GM19043 (cell line): ENCODE data around the gene HOXB2.

Experiments used
- ATAC-seq: cut with Tn5 transposase; IDR thresholded peaks from one replicate; pipeline ENCODE4 v1.9.1; 2021; ENCODE audit warnings: low read depth; ENCODE audit not compliant: unreplicated experiment

The HOXB2 gene

GRCh38 chr17:48545022-48545375 is at the start of gene HOXB2:
Gene HOXB2, minus strand, starts transcription at chr17:48545109. Its CDS starts 198 bp downstream, at chr17:48544911.
- ATAC-seq = no peak

GRCh38 chr17:48593840-48594537 is 49.1 kb upstream of the HOXB2 start:
- no peak for ATAC-seq

DNA sequence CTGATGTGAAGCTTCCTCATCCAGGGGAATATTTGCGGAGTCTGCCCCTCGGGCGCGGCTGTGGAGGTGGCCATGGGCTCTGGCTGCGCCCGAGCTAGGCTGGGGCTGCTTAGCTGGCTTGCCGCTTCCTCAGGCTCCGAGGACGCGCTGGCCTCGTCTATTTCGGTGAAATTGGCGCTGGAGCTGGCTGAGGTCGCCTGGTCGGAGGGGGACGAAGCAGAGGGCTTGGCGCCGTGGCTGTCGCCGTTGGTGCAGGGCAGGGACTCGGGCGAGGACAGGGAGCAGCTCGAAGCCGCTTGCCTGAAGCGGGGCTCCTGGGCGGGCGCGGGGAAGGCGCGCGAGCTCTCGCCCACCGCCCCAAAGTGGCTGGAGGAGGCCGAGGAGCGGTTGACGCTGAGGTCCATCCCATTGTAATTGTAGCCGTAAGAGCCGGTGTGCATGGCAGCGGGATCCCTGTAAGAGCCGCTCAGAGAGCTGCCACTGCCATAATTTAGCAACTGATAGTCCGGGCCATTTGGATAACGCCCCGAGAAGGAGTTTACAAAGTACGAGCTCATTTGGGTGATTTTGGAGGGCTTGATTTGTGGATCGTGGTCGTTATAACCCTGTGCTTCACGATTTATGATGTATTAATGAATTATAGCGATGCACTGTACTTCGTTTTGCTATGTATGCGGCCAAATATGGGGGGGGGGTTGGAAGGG is 48.4 kb upstream of the HOXB2 start, which contains the start of gene HOXB5:
TSS of gene HOXB5 (minus strand) at position 654 of the 704 bp plus-strand sequence. CDS start at position 557, 97 bp downstream.
- no peak for ATAC-seq

DNA sequence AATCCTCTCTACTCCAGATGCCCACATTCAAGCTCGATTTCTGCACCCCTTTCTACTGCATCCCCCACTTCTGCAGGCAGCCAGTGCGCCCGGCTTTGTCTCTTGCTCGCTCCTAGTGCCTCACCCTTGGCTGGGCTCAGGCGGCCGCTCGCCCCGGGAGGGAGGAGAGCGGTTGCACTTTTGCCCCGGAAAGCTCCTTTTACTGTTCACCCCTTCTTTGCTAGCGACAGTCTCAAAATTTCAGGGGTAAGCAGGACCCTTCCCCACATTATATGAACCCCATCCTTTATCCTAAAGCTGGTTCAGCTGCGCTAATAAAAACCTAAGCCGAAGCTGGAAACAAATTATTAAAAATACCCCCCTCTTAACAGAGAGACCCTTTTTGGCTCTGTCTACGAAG is 47.7 kb upstream of the HOXB2 start:
- no peak for ATAC-seq

DNA sequence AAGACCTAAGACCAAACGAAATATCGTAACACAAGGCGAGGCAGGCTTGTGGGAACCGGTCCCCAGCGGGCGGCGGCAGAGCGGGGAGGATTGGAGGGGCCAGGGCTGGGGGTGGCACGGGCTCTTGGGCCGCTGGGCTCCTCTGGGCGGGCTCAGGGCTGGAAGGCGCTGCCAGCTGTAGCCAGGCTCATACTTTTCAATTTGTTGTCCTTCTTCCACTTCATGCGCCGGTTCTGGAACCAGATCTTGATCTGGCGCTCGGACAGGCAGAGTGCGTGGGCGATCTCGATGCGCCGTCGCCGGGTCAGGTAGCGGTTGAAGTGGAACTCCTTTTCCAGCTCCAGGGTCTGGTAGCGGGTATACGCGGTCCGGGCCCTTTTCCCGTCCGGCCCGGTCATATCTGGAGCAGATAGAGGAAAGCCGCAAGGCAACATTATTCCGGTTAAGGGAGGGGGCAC is 47.2 kb upstream of the HOXB2 start:
- no peak for ATAC-seq

- ATAC-seq = no peak
Observed at GRCh38 chr17:48591255-48592056, 46.5 kb upstream of the HOXB2 start.

- no peak for ATAC-seq
Observed at GRCh38 chr17:48590607-48591161, 45.8 kb upstream of the HOXB2 start.

- ATAC-seq = no peak
Observed at GRCh38 chr17:48589831-48590606, 45.1 kb upstream of the HOXB2 start, which contains the start of gene HOXB3. Gene HOXB3, minus strand, starts transcription at chr17:48590241. Its CDS starts 37,767 bp downstream, at chr17:48552474.

- ATAC-seq = no peak
Observed at GRCh38 chr17:48589060-48589830, 44.3 kb upstream of the HOXB2 start.

GRCh38 chr17:48588528-48588927 is 43.6 kb upstream of the HOXB2 start:
- no peak for ATAC-seq

GRCh38 chr17:48588074-48588415 is 43.1 kb upstream of the HOXB2 start:
- no peak for ATAC-seq

DNA sequence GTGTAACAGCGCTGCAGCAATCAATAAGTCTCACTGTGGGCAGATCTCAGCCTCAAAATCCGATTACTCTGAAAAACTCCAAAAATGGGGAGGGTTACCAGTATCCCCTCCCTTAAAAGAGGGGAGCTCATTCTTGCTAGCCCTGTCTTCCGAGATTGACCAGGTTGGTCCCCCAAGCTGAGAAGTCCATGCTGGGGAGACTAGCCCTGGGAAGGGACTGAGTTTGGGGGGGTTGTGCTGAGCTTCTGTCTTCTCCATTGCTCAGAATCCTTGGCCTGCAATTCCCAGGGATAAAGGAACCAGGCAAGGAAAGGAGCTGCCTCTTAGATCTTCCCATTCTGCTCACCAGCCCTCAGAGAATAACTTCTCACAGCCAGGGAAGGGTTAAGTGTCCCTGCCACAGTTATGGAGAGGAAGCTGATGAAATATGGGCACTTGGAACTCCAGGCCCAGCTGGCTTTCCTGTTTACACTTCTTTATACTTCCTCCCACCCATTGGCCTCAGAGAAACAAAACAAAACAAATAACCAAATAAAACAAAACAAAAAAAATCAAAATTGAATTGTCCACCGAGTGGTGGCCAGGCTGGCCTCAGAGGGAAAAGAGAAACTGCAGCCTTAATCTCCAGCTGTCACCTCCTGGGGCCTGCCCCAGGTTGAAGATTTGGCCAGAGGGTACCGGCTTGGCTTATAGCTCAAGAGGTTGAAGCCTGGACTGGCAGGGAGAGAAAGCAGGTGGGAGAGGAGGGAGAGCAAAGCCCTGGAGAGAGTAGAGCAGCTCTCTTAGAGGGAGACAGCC is 42.6 kb upstream of the HOXB2 start:
- ATAC-seq = no peak

DNA sequence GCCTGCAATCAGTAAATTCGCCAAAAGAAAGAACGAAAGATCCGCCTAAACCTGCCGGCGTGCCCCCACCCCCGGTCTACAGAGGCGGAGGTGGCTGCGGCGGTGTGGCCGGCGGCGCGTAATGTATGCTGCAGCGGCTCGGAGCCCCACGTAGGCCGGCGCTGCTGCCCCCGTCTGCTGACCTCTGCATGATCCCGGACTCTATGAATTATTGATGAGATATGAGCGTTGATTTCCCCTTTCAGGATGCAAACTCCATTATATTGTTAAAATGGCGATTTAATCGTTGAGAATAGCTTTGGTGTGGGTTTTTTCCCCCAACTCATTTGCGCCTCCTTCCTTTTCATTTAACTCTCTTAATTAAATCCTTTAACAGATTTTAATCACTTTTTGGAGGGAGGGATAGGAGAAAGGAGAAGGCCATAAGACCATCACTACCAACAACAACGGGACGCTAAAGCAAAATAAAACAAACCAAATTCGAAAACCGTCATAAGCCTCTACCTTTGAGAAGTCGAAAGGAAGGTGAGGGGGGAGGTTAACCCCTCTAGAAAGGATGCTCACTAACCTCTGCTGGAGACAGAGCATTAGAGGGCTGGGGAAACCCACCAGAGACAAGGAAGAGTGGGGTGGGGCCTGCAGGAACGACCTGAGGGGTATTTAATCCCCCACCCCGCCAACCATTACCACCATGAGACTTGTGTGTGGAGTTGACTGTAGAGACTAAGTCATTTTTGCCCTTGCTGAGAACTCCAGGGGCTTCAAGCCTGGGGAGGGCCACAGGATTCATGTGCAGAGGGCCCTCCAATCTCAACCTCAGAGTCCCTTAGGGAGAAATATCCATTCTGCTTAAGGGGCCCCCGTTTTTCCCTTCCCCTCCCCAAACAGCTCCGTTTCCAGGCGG is 41.7 kb upstream of the HOXB2 start:
- ATAC-seq = no peak

- no peak for ATAC-seq
Observed at GRCh38 chr17:48584223-48584741, 39.4 kb upstream of the HOXB2 start.

DNA sequence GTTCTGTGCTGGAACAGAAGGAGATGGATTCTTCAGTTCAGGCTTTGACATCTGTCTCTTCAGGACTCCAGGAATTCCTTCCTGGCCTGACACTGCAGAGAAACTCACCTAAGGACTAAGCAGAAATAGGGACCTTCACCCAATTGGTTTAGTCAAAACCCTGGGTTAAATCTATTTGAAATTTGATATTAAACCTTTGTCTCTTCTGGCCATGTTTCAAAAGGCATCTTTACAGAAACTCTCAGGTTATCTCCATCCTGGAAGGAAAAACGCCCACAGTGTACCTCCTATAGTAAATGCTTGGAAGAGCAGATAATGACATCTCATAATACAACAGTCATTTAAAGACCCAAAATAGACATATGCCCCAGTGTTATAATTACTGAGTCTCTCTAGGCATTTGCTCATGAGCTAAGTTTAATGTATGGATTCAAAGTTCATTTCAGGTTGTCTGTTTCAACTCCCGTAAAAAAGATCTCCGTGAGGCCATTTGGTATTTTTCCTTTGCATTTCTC is 38.9 kb upstream of the HOXB2 start:
- no peak for ATAC-seq

GRCh38 chr17:48582750-48583069 is 37.8 kb upstream of the HOXB2 start:
- ATAC-seq = no peak
